IMR-90 (cell line): ENCODE results near the gene CDADC1. TPM values are rescaled to one million over a fixed set of nuclear protein-coding genes. Genes with fewer than 3 reads are reported as not detected.

Source experiments
- ATAC-seq: fragments of 200-7000 bp; cut with Tn5 transposase; 2 replicates; pipeline ENCODE4 v1.9.1; 2020; ENCODE audit warnings: low read depth, mild to moderate bottlenecking, moderate library complexity
- BruUV-seq: library from RNA; stranded (reverse); fragments of 400-500 nt; replicated peaks from 2 replicates; lab custom pipeline; 2021; lab: Mats Ljungman, UMichigan
- CTCF ChIA-PET: fragments of 300-600 bp; formaldehyde crosslinking; extraction: SDS; loops from one replicate; lab custom pipeline; 2021; ENCODE audit warnings: antibody characterized with exemption; lab: Yijun Ruan, JAX
- POLR2A ChIA-PET: fragments of 300-600 bp; sonication (Branson Sonifier 250); formaldehyde crosslinking; loops from one replicate; lab custom pipeline; 2022; ENCODE audit warnings: antibody characterized with exemption; ENCODE audit not compliant: unreplicated experiment; lab: Charles Lee
- DNase-seq: peaks from one replicate; pipeline ENCODE4 v3.0.0; 2013
- H2AFZ ChIP-seq: replicated peaks from 2 replicates; pipeline ENCODE3; 2013; ENCODE audit warnings: low read length, mild to moderate bottlenecking; ENCODE audit not compliant: poor library complexity
- H2AK5ac ChIP-seq: 2 replicates; pipeline ENCODE4 v1.6.1; 2013; ENCODE audit warnings: low read depth, low read length, inconsistent platforms
- H2AK9ac ChIP-seq: replicated peaks from 2 replicates; pipeline ENCODE3; 2013; ENCODE audit warnings: mild to moderate bottlenecking, low read depth, low read length, moderate library complexity; ENCODE audit not compliant: poor library complexity
- H2BK120ac ChIP-seq: 2 replicates; pipeline ENCODE4 v1.6.1; 2013; ENCODE audit warnings: low read depth, low read length, inconsistent platforms
- H2BK15ac ChIP-seq: 3 replicates; pipeline ENCODE4 v1.6.1; 2013; ENCODE audit warnings: low read depth, low read length, inconsistent platforms
- H2BK20ac ChIP-seq: 2 replicates; pipeline ENCODE4 v1.6.1; 2013; ENCODE audit warnings: low read depth, mild to moderate bottlenecking, inconsistent platforms, low read length, moderate library complexity
- H2BK5ac ChIP-seq: 2 replicates; pipeline ENCODE4 v1.6.1; 2013; ENCODE audit warnings: mild to moderate bottlenecking, low read depth, low read length, inconsistent platforms; ENCODE audit not compliant: poor library complexity, severe bottlenecking
- H3K14ac ChIP-seq: replicated peaks from 2 replicates; pipeline ENCODE4 v1.6.1; 2013; ENCODE audit warnings: low read depth, low read length, inconsistent platforms
- H3K18ac ChIP-seq: 2 replicates; pipeline ENCODE4 v1.6.1; 2013; ENCODE audit warnings: low read depth, low read length, control low read depth
- H3K23ac ChIP-seq: 2 replicates; pipeline ENCODE4 v1.6.1; 2013; ENCODE audit warnings: low read depth, low read length, inconsistent platforms
- H3K27ac ChIP-seq: 2 replicates; pipeline ENCODE4 v1.5.1; 2013; ENCODE audit warnings: mild to moderate bottlenecking, control low read depth, low read length; ENCODE audit not compliant: insufficient read depth
- H3K27me3 ChIP-seq: 2 replicates; pipeline ENCODE4 v1.6.1; 2013; ENCODE audit warnings: low read length; ENCODE audit not compliant: control insufficient read depth, insufficient read depth
- H3K36me3 ChIP-seq: 2 replicates; pipeline ENCODE4 v1.6.1; 2013; ENCODE audit warnings: low read length, mixed read lengths; ENCODE audit not compliant: control insufficient read depth, insufficient read depth
- H3K4ac ChIP-seq: 2 replicates; pipeline ENCODE4 v1.6.1; 2013; ENCODE audit warnings: low read depth, low read length, inconsistent platforms
- H3K4me1 ChIP-seq: 2 replicates; pipeline ENCODE4 v1.6.1; 2013; ENCODE audit warnings: low read length, mixed read lengths; ENCODE audit not compliant: control insufficient read depth, insufficient read depth
- H3K4me2 ChIP-seq: 2 replicates; pipeline ENCODE4 v1.6.1; 2013; ENCODE audit warnings: low read depth, mild to moderate bottlenecking, control low read depth, low read length, moderate library complexity
- H3K4me3 ChIP-seq: 2 replicates; pipeline ENCODE4 v1.5.1; 2013; ENCODE audit warnings: low read depth, mild to moderate bottlenecking, control low read depth, low read length, moderate library complexity; ENCODE audit not compliant: insufficient read depth
- H3K56ac ChIP-seq: 2 replicates; pipeline ENCODE4 v1.6.1; 2013; ENCODE audit warnings: low read length, inconsistent platforms; ENCODE audit not compliant: insufficient read depth; ENCODE audit errors: extremely low read depth
- H3K79me1 ChIP-seq, 2 experiments: 2 replicates each; pipeline ENCODE4 v1.6.1; 2013; ENCODE audit warnings: low read length in 2 of 2, inconsistent platforms in 1 of 2, low read depth in 1 of 2
- H3K9ac ChIP-seq: 2 replicates; pipeline ENCODE4 v1.6.1; 2013; ENCODE audit warnings: low read depth, low read length, control low read depth
- H3K9me1 ChIP-seq: 2 replicates; pipeline ENCODE4 v1.6.1; 2013; ENCODE audit warnings: low read length, inconsistent platforms; ENCODE audit not compliant: insufficient read depth
- H3K9me3 ChIP-seq: 2 replicates; pipeline ENCODE4 v1.6.1; 2013; ENCODE audit warnings: low read length; ENCODE audit not compliant: control insufficient read depth, insufficient read depth
- H4K20me1 ChIP-seq: 2 replicates; pipeline ENCODE4 v1.6.1; 2013; ENCODE audit warnings: low read length, inconsistent platforms; ENCODE audit not compliant: insufficient read depth
- H4K5ac ChIP-seq: 2 replicates; pipeline ENCODE4 v1.6.1; 2013; ENCODE audit warnings: mild to moderate bottlenecking, low read depth, low read length, control low read depth
- H4K8ac ChIP-seq, 2 experiments: 2 replicates each; pipeline ENCODE4 v1.6.1; 2013; ENCODE audit warnings: low read depth in 2 of 2, low read length in 2 of 2, control low read depth in 1 of 2, inconsistent platforms in 1 of 2
- H4K91ac ChIP-seq: 2 replicates; pipeline ENCODE4 v1.6.1; 2013; ENCODE audit warnings: low read depth, low read length, inconsistent platforms; ENCODE audit not compliant: insufficient read depth
- CHD1 ChIP-seq: IDR thresholded peaks from 2 replicates; pipeline ENCODE4 v1.6.1; 2012; ENCODE audit warnings: low read depth, low read length, improper control_type of control experiment
- WGBS, 2 experiments: methylation state at CpG; one replicate each; pipeline versions ENCODE4 v1.1.5 to v1.1.7; 2013; ENCODE audit warnings: missing lambda C conversion rate in 2 of 2; ENCODE audit not compliant: insufficient read length in 1 of 2; ENCODE audit errors: extremely low coverage in 2 of 2; 5-methylcytosine and 5-hydroxymethylcytosine counted together
- dilution Hi-C: fragments of 300-500 bp; cut with HindIII; formaldehyde crosslinking; loops from one replicate; pipeline ENCODE4 v1.14.3; 2018; ENCODE audit warnings: low sequenced_read_pairs; ENCODE audit not compliant: unreplicated experiment
- in situ Hi-C: fragments of 300-500 bp; cut with MboI; formaldehyde crosslinking; loops from 3 replicates; pipeline ENCODE4 v1.14.3; 2019; ENCODE audit warnings: low sequenced_read_pairs, inconsistent platforms, mixed read lengths
- intact Hi-C: fragments of 100-400 bp; cut with micrococcal nuclease; formaldehyde crosslinking; loops from 2 replicates; pipeline ENCODE4 v1.10.0; 2022
- polyA plus RNA-seq, 3 experiments: library from polyadenylated mRNA; depleted of rRNA; stranded (reverse); fragments of >200 nt; gene quantifications; 2 replicates each; pipeline ENCODE4 v1.2.3, GENCODE V29; 2012; ENCODE audit warnings: low replicate concordance in 1 of 3
- total RNA-seq: library from RNA; depleted of rRNA; stranded (reverse); fragments of >200 nt; gene quantifications from 2 replicates; pipeline ENCODE4 v1.2.3, GENCODE V29; 2012

Gene CDADC1
- total and polyA plus RNA-seq, 2 of the 4 experiments (the other 2 are of a cell fraction): 0.54 to 2.6 TPM

DNA sequence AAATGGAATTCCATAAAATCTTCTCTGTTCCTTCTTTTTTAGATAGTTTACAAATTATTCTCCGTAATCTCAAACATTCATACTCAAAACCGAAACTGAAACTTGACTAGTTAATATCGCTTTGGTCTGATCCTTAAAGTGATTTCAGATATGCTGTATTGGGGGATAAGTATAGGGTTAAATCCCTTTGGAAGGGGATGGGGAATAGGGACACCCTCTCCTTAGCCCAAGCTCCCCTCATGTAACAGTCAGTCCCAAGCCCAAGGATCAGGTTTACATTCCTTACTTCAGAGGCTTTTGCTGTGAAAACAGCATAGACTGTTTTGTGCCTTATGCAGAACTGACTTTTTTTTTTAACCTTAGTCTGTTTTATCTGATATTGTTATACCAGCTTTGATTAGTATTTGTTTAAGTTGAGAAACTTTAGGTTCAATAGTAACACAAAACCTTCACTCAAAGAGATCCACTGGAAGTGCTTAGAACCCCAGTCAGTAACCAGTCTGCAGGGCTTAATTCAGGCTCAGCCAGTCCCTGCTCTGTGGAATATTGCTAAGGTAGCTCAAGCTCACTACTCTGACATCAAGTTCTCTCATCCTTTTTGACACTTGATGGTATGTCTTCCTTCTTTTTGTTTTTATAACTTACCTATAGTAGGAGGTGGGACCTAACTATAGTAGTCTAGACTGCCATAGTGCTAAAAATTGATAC is 10.5 kb downstream of the CDADC1 start:
- Histone ChIP-seq H3K36me3 (peaks cover 24% of the 10 kb centered on the region), H2AFZ (no peak overlapping the region), H3K4me3 (no peak overlapping the region), H2AK9ac (no peak overlapping the region), H3K4ac (no peak overlapping the region), H3K14ac (no peak overlapping the region), H3K79me1 (peaks cover 0 to 5% of the 10 kb centered on the region in 2 experiments; a peak in 1 of 4 replicates), H2BK120ac (no peak overlapping the region), H2BK15ac (no peak overlapping the region), H2AK5ac (no peak overlapping the region), H2BK20ac (no peak overlapping the region), H2BK5ac (no peak overlapping the region), H3K4me1 (no peaks in the 10 kb centered on the region), H3K9ac (no peak overlapping the region), H3K4me2 (no peak overlapping the region), H4K5ac (no peak overlapping the region), H3K56ac (no peak overlapping the region), H3K27me3 (no peaks in the 10 kb centered on the region), H4K8ac (no peak overlapping the region), H3K23ac (no peak overlapping the region), H3K9me3 (no peaks in the 10 kb centered on the region), H3K27ac (no peak overlapping the region), H3K18ac (no peak overlapping the region), H3K9me1 (0 out of 2 replicates have a peak, but pooled peaks cover 2% of the 10 kb centered on the region), H4K91ac (no peak overlapping the region), H4K20me1 (no peaks in the 10 kb centered on the region)
- no peak for TF ChIP-seq CHD1
- BruUV-seq: no TSS peak
- no CpG with 5 or more reads among the region's 3 CpGs for WGBS, 2 experiments
- DNase-seq (no peak), ATAC-seq (no peak)
- dilution Hi-C loops (no loop called here), intact Hi-C loops (no loop called here), in situ Hi-C loops (no loop called here)
- ChIA-PET POLR2A (interaction anchor here (0.9 kb wide), 1 partner anchor 10 kb away, joined by 3 read pairs; no protein-coding TSS in a partner anchor), CTCF (interaction anchor here (2.2 kb wide), 1 partner anchor 10 kb away, joined by 7 read pairs; the partner anchor contains the start of gene CDADC1)
